ENCODE data around the gene ZSWIM3.

- TF ChIP-seq EZH2phosphoT487 (IDR thresholded peaks at IDR 0.05; ENCODE audit: borderline replicate concordance, low read length) = no peak
- TF ChIP-seq, protein P1, sequence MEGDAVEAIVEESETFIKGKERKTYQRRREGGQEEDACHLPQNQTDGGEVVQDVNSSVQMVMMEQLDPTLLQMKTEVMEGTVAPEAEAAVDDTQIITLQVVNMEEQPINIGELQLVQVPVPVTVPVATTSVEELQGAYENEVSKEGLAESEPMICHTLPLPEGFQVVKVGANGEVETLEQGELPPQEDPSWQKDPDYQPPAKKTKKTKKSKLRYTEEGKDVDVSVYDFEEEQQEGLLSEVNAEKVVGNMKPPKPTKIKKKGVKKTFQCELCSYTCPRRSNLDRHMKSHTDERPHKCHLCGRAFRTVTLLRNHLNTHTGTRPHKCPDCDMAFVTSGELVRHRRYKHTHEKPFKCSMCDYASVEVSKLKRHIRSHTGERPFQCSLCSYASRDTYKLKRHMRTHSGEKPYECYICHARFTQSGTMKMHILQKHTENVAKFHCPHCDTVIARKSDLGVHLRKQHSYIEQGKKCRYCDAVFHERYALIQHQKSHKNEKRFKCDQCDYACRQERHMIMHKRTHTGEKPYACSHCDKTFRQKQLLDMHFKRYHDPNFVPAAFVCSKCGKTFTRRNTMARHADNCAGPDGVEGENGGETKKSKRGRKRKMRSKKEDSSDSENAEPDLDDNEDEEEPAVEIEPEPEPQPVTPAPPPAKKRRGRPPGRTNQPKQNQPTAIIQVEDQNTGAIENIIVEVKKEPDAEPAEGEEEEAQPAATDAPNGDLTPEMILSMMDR (IDR thresholded peaks at IDR 0.05; ENCODE audit: low read depth, low read length, poor library complexity, severe bottlenecking) = no peak
These were observed 37.4 kb downstream of the ZSWIM3 start for GRCh38 chr20:45894797-45895196.

Measured in DOHH2 (cell line).